HG02571 (cell line): Measurements from ENCODE around the gene TUSC7.

Source experiments
- ATAC-seq: cut with Tn5 transposase; IDR thresholded peaks from one replicate; pipeline ENCODE4 v1.9.1; 2021; ENCODE audit warnings: mild to moderate bottlenecking, moderate library complexity; ENCODE audit not compliant: unreplicated experiment

Gene TUSC7

GRCh38 chr3:116709479-116709878 is at the start of gene TUSC7:
Gene TUSC7, plus strand, starts transcription at chr3:116709779.
- no peak for ATAC-seq

DNA sequence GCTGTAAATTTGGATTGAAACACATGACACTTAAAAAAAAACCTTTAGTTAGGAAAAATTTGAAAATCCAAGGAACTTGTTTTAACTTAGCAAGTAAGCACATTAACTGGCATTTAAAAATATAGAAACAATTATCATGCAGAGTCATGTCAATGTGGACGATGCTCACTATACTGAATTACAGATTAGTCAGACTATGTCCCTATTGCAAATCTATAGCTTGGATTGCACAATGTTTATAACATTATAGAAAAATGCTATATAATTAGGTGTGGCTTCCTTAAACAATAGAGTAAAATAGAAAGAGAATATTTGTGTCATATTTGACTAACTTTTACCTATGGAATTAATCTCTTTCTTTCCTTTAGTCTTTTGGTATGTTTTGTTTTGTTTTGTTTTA is 48.4 kb upstream of the TUSC7 start:
- no peak for ATAC-seq

- ATAC-seq: no peak
Measured at GRCh38 chr3:116663161-116664110, 46.1 kb upstream of the TUSC7 start.

DNA sequence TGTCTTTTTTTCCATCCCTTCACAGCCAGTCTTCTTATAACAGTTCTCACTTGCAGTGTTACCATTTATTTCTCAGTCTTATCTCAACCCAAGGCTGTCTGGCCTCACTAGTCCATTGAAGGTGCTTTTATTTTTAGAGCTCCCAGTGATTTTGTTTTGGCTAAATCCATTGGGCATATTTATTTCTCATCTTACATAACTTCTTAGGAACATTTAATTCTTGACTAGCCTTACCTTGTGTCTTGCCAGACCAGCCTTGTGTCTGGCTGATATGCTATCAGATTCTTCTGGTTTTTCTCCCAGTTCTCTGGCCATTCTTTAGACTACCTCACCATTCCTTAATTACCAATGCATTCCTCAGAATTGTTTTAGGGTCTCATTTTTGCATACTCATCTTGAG is 42.3 kb upstream of the TUSC7 start:
- ATAC-seq: no peak

DNA sequence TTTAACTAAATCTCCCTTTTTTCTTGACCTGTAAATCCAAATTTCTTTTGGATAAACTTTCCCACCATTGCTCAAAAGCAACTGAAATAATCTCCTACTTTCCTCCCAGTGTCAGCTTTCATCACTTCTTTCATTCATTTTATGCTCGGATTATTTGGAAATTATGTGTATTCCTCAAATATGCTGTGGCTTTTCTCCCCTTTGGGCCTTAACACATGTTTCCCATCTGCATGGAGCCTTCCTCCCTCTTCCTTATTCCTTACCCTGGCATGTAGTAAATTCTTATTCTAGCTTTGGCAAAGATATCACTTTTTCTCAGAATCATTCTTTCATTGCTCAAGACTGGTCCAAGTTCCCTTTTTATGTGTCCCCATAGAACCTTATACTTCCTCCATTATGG is 41.8 kb upstream of the TUSC7 start:
- no peak for ATAC-seq

DNA sequence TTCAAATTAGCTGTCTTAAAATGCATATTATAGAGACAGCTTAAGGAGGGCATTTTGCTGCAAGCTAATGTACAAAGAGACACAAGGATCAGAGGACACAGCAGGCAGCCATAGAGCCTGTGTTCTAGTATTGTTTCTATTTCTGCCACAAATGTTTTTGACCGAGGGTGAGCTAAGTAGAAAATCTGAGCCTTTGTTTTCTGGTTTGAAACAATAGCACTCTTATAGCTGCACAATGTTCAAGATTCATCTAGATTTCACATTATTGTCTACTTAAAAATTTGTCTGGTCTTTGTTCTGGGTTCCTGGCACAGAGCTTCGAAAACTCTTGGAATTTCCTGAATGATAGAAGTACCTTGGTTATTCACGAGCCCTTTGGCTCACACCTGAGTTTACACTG is 40.0 kb upstream of the TUSC7 start:
- no peak for ATAC-seq

GRCh38 chr3:116671151-116671550 is 38.4 kb upstream of the TUSC7 start:
- no peak for ATAC-seq

- ATAC-seq: no peak
Measured at GRCh38 chr3:116678853-116679252, 30.7 kb upstream of the TUSC7 start.

GRCh38 chr3:116691041-116691440 is 18.5 kb upstream of the TUSC7 start:
- ATAC-seq: no peak

DNA sequence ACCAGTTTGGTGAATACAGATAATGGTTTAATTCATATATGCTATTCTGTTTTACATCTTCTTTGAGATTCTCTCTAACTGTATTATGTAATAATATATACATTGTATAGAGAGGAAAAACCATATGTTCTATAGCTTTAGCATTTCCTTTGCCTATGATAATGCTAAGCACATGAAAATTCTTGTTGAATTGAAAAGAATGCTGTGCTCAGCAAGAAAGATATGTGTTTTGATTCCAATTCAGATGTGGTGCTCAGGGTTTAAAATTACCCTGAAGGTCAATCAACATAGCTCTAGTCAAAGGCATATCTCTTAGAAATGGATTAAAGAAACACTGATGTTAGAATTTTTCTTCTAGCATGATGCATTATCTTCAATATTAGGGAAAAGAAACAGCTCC is 8.5 kb upstream of the TUSC7 start:
- no peak for ATAC-seq

DNA sequence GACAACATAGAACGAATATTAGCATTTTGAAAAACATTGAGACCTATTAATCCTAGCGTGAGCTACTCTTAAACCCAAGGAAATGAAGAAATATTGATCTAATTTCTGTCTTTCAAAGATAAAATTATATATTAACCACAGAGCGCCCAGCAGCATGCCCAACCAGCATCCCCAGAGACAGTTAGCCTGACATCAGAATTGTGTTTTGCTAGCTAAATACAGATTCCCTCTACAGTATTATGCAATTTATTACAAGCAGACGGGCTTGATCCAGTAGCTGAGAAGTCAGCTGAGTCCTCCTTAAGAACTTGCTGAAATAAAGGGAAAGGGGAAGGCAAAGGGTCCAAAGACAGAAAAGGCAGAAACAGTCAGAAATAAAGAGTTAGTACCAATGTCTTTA is 7.2 kb upstream of the TUSC7 start:
- no peak for ATAC-seq

- ATAC-seq: no peak
Measured at GRCh38 chr3:116707531-116707930, 2.0 kb upstream of the TUSC7 start.

DNA sequence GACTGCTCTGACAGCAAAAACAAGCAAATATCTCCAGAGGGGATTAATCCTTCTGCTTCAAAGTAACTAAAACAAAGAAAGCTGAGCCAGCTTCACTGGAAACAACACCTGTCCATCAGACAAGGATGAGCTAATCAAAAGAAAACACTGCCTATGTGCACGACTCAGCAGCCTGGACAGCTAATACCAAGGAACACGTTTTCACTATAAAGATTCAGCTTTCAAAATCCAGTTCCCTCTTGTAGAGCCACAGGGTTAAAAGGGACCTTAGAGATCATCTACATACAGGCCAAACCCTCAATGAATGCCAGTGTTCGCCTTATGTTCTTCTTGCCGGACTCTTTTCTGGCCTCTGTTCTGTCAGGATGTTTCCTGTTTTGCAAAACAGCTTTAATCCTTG is 6.9 kb downstream of the TUSC7 start:
- ATAC-seq: no peak

DNA sequence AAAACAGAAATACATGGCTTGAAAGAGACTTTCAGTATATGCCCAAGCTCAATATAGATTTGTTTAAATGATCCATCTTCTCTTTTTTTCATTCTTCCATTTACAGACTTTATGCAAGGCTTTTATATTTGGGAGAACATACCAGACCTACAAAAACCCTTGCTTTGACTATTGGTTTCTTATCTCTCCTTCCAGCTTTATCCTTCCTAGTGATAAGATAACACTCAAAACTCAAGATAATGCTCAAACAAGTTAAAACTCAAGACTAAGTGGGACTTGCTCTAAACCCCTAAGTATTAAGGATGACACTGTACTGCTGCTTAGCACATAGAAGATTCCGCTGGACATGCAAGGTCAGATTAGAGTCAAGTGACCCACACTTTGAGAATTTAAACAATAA is 8.0 kb downstream of the TUSC7 start:
- ATAC-seq: no peak

DNA sequence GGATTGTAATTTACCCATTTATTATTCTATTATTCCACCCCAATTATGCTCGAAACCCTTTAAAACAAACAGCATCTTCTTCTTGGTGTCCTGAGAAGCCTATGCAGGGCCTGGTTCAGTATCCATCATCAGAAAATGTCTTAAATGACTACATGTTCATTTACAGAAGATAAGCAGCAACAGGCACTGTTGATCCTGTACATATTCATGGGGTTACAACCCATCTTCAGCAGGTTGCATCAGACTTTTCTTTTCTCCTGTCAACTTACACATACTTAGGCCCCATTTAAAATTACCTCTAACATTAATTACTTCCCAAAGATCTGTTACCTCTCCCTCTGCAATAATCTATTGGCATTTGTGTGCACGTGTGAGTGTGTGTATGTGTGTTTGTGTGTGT is 18.9 kb downstream of the TUSC7 start:
- ATAC-seq: no peak

DNA sequence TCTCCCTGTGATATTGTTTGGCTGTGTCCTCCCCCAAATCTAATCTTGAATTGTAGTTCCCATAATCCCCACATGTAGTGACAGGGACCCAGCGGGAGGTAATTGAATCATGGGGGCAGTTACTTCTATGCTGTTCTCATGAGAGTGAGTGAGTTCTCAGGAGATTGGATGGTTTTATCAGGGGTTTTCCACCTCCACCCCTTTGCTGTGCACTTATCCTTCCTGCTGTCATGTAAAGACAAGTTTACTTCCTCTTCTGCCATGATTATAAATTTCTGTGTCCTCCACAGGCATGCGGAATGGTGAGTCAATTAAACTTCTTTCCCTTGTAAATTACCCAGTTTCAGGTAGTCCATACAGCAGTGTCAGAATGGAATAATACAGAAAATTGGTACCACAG is 24.7 kb downstream of the TUSC7 start:
- no peak for ATAC-seq

GRCh38 chr3:116739678-116740077 is 30.1 kb downstream of the TUSC7 start:
- ATAC-seq: no peak

DNA sequence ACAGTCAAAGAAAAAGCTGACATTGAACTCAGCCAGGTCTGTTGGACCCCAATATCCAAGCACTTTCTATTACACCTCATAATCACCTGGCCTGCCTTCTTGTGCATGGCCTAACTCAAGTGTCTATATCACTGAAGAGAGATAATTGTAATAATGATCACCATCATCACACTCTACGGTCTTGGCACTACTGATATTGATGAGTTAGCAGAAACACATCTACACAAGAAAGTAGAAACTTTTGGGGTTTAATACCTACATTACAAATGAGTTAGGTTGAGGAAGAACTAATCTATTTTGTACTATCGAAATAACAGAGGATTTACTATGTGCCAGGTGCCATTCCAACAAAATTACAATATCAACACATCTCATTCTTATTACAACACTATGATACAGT is 30.7 kb downstream of the TUSC7 start:
- no peak for ATAC-seq

- no peak for ATAC-seq
Measured at GRCh38 chr3:116741467-116741866, 31.9 kb downstream of the TUSC7 start.

GRCh38 chr3:116743062-116743461 is 33.5 kb downstream of the TUSC7 start:
- no peak for ATAC-seq

DNA sequence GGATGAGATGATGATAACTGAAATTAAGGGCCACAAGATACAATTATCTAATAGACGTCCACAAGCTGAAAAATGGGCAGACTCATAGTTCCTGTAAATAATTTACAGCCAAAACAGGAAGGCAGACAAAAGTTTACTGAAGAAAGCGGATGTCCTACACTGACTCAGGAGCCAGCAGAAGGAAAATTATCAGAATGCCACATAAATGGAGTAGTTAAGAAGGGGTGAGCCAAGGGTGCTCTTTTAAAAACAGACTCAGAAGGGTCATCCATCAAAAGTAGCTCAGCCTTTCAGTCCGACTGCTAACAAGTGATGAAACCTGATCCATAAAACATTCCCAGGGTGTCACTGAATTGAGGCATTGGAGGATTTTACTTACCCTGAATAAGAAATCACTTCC is 39.8 kb downstream of the TUSC7 start:
- no peak for ATAC-seq

- ATAC-seq: no peak
Measured at GRCh38 chr3:116757315-116757714, 47.7 kb downstream of the TUSC7 start.

GRCh38 chr3:116759316-116759715 is 49.7 kb downstream of the TUSC7 start:
- no peak for ATAC-seq
